GM21526 (cell line): ENCODE results near the gene P2RY6.

Experiments
- ATAC-seq: cut with Tn5 transposase; IDR thresholded peaks from one replicate; pipeline ENCODE4 v1.9.1; 2021; ENCODE audit warnings: moderate library complexity; ENCODE audit not compliant: unreplicated experiment, low FRiP score

P2RY6 gene

GRCh38 chr11:73236205-73236765 is 35.9 kb upstream of the P2RY6 start:
- ATAC-seq = no peak

DNA sequence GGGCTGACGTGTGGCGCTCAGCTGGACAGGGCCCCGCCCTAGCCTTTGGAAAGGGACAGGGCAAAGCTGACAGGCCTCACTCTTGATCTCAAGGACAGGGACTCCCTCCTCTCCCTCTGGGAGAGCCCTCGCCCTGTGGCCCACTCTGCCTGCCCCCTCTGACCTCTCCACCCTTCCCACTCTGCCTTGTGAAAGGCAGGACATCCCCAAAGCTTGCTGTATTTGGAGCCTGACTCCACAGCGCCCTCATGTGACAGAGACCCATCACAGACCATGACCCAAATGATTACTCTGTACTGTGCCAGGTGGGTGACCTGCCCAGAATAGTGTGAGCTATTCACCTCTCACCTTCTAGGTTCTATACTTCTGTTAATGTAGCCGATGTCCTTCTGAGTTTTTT is 35.3 kb upstream of the P2RY6 start:
- no peak for ATAC-seq

GRCh38 chr11:73237471-73238290 is 34.5 kb upstream of the P2RY6 start:
- ATAC-seq = no peak

GRCh38 chr11:73239111-73239521 is 33.0 kb upstream of the P2RY6 start:
- ATAC-seq = no peak

DNA sequence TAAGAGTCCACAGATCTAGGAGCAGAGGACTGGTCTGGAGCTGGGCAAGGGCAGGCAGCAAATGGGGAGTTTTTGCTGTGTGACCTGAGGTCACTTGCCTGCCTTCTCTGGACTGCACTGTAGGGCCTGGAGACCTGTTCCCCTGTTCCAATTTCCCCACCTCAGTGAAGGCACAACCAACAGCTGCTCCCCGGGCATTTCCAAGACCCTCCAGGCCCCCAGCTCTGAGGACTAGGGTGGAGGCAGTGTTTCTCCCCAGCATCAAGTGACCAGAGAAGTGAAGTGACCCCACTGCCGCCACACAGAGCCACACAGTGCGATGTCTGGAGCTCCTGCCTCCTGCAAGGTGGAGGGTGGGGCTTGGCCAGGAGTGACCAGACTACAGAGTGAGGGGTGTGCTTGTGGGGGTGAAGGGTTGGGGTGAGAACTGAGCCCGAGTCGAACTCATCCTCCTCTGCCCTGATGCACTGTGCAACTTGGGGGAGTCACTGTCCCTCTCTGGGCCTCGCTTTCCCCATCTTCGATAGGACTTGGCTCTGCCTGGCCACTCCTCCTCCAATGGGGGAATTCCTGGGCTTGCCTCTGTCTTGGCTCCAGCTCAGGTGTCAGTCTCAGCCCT is 32.5 kb upstream of the P2RY6 start:
- ATAC-seq = no peak

- no peak for ATAC-seq
Observed at GRCh38 chr11:73240190-73240781, 31.9 kb upstream of the P2RY6 start.

DNA sequence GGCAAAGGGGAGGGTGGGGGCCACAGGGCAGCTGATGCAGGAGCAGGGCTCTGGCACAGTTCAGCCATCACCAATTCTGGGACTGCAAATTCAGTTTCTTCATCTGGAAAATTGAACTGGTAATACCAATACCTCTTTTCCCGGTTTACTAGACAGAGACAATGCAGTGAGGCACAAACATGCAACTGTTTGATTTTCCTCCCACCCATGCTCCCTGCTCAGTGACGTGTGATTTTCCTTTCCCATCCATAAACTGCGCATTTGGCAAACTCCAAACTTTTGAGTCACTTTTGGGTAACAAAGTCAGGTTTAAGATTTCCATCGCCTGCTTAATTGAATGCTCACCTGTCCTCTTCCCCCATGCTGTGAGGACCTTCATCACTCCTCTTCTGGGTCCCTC is 30.8 kb upstream of the P2RY6 start:
- no peak for ATAC-seq

DNA sequence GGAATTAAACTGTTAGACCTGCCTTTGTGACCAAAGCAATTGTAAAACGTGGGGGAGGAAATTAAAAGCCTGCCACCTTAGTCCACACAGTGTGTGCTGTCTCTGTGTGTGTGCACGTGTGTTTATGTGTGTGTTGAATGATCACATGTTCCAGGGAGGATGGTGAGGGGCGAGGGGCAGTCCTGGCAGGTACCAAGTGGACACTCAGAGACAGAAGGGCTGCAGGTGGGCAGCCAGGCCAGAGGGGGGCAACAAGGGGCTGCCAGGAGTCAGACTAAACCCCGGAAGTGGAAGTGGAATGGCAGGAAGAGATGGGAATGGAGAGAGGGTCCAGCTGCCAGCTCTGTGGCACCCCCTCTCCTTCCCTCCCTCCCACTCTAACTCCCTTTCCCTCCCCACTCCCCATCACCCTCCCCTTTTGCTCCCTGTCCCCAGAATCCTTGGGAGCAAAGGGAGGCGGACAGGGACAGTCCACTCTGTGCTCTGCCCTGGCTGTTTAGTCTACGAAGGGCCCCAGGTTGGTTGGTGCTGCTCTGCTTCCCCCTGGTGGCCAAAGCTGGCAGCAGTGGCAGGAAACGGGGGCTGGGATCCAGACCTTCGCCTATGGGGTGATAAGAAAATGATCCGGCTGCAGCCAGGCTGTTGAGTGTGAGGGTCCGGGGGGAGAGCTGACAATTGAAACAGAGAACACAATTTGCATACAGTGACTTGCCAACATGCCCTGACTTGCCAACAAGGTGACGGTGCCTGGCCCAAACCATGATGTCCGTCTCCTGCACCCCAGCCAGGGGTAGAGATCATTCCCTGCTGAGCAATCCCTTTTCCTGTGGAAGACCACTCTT is 29.7 kb upstream of the P2RY6 start:
- no peak for ATAC-seq

GRCh38 chr11:73243093-73243485 is 29.0 kb upstream of the P2RY6 start:
- ATAC-seq = no peak

DNA sequence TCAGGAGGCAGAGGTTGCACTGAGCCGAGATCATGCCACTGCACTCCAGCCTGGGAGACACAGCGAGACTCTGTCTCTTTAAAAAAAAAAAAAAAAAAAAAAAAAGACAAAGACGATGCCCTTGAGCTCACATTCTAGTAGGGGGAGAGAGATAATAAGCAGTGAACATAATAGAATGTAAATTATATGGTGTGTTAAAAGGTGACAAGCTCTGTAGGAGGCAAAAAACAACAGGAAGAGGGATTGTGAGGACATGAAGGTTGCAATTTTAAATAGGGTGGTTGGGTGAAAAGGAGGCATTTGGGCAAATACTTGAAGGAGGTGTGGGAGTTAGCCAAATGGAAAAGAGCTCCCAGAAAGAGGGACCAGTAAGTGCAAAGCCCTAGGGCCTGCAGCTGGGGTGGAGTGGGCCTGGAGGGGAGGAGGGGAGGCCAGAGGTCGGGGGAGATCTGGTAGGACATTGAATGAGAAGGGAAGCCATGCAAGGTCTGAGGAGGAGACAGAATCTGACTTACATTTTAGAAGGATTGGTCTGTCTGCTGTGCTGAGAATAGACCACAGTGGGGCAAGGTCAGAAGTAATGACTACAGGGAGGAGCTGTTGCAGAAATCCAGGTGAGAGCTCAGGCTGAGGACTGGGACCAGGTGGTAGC is 27.4 kb upstream of the P2RY6 start:
- ATAC-seq = no peak

- no peak for ATAC-seq
Observed at GRCh38 chr11:73245461-73245860, 26.7 kb upstream of the P2RY6 start.

DNA sequence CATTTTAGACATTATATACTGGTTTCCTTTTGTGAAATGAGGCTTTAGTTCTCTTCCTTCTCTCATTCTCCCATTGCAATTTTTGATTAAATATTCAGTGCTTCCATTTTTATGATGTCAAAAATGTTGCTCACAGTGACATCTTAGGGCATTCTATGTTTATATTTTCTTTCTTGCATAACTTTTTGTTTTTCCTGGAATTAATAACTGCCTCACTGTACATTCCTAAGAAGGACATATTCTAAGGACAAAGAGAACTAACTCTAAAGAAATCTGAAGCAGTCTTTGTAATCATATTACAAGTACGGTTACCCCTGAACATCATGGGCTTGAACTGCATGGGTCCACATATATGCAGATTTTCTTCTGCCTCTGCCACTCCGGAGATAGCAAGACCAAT is 25.8 kb upstream of the P2RY6 start:
- ATAC-seq = no peak

DNA sequence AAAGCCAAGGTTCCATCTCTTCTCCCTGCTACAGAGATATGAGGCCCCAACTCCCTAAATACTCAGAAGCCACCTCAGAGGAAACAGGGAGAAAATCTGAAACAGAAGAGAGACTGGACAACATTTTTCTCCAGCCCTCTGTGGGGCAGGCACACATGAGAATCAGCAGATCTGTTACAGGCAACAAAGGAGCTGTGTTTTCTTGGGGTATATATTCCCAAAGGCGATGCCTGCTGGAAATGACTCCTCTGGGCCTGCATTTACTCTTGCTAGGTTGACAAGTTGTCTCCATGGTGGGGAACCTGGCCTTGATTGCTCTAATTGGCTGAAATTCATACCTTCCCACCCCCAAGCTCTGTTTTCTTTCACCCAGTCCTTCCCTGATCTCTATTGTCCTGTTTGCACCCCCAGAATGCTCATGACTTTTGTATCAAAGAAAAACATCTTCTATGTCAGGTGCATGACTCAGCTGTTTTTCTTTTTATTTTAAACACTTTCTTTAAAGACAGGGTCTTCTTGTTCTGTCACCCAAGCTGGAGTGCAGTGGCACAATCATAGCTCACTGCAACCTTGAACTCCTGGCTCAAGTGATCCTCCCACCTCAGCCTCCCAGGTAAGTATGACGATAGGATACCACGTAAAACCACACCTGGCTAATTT is 23.5 kb upstream of the P2RY6 start:
- no peak for ATAC-seq

DNA sequence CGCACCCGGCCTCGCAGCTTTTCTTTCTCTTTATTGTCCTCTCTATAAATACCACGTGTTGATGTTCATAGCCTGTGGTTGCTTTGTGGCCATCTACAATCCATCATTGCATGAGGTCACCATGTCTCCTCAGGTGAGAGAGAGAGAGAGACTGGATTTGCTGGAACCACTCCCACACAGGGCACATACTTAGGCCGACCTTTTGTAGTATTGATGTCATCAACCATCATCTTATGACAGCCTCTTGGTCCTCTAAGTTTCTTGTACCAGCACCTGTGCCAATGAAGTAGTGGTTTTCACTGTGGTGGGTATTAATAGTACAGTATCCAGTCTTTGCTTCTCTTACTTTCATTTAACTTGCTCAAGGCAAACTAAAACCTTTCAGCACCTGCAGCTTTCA is 22.8 kb upstream of the P2RY6 start:
- peak; percentile 50 for ATAC-seq

DNA sequence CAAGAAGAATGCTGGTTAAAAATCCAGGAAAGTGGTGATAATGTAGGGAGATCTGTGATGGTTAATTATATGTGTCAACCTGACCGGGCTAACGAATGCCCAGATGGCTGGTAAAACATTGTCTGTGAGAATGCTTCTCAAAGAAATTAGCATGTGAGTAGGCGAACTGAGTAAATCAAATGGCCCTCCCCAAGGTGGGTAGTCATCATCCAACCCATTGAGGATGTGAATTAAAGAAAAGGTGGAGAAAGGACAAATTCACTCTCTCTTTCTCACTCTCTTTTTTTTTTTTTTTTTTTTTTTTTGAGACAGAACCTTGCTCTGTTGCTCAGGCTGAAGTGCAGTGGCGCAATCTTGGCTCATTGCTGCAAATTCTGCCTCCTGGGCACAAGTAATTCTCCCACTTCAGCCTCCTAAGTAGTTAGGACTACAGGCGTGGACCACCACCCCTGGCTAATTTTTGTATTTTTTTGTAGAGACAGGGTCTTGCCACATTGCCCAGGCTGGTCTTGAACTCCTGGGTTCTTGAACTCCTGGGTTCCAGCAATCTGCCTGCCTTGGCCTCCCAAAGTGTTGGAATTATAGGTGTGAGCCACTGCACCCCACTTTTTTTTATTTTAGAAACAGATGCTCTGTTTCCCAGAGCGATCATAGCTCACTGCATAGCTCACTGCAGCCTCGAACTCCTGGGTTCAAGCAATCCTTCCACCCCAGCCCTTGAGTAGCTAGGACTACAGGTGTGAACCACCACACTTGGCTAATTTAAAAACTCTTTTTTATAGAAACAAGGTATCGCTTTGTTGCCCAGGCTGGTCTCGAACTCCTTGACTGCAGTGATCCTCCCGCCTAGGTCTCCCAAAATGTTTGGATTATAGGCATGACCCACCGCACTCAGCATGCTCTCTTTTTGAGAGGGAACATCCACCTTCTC is 22.0 kb upstream of the P2RY6 start:
- no peak for ATAC-seq

DNA sequence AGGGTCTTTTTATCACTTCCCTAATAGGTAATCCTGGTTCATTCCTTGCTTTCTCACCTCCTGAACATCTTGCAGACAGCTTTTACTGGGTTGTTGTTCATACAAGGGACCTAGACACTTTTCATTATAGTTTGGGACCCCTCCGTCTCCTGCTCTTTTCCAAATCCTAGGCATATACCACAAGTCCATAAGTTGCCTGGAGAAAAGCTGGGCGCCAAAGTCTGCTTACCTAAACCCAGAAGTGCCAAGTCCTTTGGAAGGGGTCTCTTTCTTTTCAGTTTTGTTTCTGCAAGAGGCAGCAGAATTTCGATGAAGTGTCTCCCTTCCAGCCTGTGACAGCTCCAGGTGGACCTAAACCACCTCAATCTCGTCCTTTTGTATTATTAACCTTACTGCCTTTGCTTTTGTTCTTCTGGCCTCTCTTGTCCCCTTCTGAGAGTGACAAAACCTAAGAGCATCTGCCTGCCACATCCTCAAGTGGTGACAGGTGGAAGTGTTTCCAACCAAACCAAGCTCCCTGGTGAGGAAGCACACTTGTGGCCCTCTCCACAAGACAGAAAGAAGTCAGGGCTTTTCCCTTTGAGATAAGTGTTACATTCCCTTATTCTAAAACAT is 19.5 kb upstream of the P2RY6 start:
- ATAC-seq = no peak

GRCh38 chr11:73257342-73258103 is 14.6 kb upstream of the P2RY6 start:
- no peak for ATAC-seq
